ENCODE measurements around the gene DUSP5. TPM values are rescaled to one million over a fixed set of nuclear protein-coding genes. Genes with fewer than 3 reads are reported as not detected.
"Not testable (repeated sequence)": the region's sequence is repeated elsewhere in the genome, so short reads cannot be mapped to it uniquely, and the experiment has no call there.

DUSP5 gene
- total RNA-seq, 1 experiment from 2014 or later: 30.1 TPM

DNA sequence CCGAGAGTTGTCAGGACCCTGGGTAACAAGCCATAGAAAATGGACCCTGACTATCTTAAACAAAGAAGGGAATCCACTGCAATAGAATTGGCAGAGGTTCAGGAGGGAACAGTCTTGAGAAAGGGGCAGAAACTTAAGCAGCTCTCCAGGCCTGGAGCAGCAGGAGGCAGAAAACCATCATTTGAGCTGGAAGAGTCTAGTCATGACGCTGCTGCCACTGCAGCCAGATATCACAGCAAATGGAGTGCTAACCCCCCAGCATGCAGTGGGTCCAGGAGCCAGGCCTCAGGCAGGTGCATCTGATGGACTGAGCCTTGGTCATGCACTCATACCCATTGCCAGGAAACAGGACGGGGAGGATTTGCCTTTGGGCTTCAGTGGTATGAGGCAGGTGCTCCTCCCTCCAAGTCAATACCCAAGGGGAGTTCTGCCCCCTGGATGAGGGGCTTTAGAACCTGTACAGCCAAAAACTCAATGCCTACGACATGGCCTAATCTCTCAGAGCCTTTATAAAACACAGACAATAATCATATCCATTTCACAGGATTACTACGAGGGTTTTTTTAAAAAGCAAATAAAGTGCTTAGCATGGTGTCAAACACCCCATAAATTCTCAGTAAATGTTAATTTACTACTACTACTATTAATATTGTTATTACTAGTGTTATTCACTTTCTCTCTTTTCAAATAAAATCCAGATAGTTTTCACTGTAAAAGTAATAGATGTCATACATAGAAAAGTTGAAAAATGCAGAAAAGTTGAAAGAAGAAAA lies 30.7 kb downstream of the DUSP5 start:
- ATAC-seq: no peak; the same call in 1 of the 2 replicates
- BruUV-seq (replicated peaks): no TSS peak
- CTCF ChIA-PET: no interaction called here

DNA sequence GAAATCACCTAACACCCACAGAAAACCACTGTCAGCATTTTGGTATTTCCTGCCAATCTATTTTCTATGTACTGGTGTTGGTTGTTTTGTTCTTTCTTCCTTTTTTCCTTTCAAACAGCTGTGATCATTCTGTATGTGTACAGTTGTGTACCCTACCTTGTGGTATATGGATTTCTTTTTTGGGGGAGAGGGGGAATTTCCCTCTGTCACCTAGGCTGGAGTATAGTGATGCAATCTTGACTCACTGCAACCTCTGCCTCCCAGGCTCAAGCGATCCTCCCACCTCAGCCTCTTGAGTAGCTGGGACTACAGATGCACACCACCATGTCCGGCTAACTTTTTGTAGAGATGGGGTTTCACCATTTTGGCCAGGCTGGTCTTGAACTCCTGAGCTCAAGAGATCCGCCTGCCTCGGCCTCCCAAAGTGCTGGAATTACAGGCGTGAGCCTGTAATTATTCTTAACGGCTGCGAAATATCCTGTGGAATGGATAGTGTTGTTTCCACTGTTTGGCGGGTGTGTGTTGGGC lies 31.4 kb downstream of the DUSP5 start:
- intact Hi-C loops (cut with micrococcal nuclease; ENCODE audit: unreplicated experiment); H3K4me1 ChIP-seq (ENCODE audit: control insufficient read depth, insufficient read depth, low read length); ATAC-seq; H3K27me3 ChIP-seq (ENCODE audit: control insufficient read depth, insufficient read depth, low read length); H3K9me3 ChIP-seq (ENCODE audit: control insufficient read depth, insufficient read depth, low read depth, low read length); H3K36me3 ChIP-seq (ENCODE audit: control insufficient read depth, insufficient read depth, low read length); in situ Hi-C loops (cut with HindIII; ENCODE audit: low pct_unique_long_range_greater_than_20kb, low sequenced_read_pairs); BruUV-seq (replicated peaks); H3K4me3 ChIP-seq (ENCODE audit: low read depth in 2 of 2, low read length in 2 of 2); DNase-seq (ENCODE audit: low read depth, low spot score): not testable (repeated sequence)
- ChIA-PET POLR2A (interaction anchor here (1.0 kb wide), 1 partner anchor 30 kb away, joined by 6 read pairs; no protein-coding TSS in a partner anchor), CTCF (interaction anchor here (0.9 kb wide), 1 partner anchor 72 kb away, joined by 4 read pairs; no protein-coding TSS in a partner anchor)
- peak overlapping the region; percentile 8; the same call in 1 of the 2 replicates for H3K27ac ChIP-seq (ENCODE audit: low read length)

More for the DNA sequence above, 30.7 kb downstream of the DUSP5 start:
- Histone ChIP-seq H3K4me3 (ENCODE audit: low read depth in 2 of 2, low read length in 2 of 2) (no peak overlapping the region), H3K9me3 (ENCODE audit: control insufficient read depth, insufficient read depth, low read depth, low read length) (no peaks in the 10 kb centered on the region), H3K4me1 (ENCODE audit: control insufficient read depth, insufficient read depth, low read length) (no peaks in the 10 kb centered on the region; the same call in 1 of the 2 replicates), H3K27ac (ENCODE audit: low read length) (peak overlapping the region; percentile 8; the same call in 1 of the 2 replicates), H3K36me3 (ENCODE audit: control insufficient read depth, insufficient read depth, low read length) (no peaks in the 10 kb centered on the region), H3K27me3 (ENCODE audit: control insufficient read depth, insufficient read depth, low read length) (no peaks in the 10 kb centered on the region)
- no peak for TF ChIP-seq SIN3A (IDR thresholded peaks at IDR 0.05; ENCODE audit: borderline replicate concordance, insufficient read depth, low read depth, low read length)
- TF ChIP-seq TCF7L2 (IDR thresholded peaks at IDR 0.05; ENCODE audit: low read depth, low read length): no peak
- TF ChIP-seq, protein P1, sequence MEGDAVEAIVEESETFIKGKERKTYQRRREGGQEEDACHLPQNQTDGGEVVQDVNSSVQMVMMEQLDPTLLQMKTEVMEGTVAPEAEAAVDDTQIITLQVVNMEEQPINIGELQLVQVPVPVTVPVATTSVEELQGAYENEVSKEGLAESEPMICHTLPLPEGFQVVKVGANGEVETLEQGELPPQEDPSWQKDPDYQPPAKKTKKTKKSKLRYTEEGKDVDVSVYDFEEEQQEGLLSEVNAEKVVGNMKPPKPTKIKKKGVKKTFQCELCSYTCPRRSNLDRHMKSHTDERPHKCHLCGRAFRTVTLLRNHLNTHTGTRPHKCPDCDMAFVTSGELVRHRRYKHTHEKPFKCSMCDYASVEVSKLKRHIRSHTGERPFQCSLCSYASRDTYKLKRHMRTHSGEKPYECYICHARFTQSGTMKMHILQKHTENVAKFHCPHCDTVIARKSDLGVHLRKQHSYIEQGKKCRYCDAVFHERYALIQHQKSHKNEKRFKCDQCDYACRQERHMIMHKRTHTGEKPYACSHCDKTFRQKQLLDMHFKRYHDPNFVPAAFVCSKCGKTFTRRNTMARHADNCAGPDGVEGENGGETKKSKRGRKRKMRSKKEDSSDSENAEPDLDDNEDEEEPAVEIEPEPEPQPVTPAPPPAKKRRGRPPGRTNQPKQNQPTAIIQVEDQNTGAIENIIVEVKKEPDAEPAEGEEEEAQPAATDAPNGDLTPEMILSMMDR (IDR thresholded peaks at IDR 0.05): no peak
- TF ChIP-seq, protein P2, sequence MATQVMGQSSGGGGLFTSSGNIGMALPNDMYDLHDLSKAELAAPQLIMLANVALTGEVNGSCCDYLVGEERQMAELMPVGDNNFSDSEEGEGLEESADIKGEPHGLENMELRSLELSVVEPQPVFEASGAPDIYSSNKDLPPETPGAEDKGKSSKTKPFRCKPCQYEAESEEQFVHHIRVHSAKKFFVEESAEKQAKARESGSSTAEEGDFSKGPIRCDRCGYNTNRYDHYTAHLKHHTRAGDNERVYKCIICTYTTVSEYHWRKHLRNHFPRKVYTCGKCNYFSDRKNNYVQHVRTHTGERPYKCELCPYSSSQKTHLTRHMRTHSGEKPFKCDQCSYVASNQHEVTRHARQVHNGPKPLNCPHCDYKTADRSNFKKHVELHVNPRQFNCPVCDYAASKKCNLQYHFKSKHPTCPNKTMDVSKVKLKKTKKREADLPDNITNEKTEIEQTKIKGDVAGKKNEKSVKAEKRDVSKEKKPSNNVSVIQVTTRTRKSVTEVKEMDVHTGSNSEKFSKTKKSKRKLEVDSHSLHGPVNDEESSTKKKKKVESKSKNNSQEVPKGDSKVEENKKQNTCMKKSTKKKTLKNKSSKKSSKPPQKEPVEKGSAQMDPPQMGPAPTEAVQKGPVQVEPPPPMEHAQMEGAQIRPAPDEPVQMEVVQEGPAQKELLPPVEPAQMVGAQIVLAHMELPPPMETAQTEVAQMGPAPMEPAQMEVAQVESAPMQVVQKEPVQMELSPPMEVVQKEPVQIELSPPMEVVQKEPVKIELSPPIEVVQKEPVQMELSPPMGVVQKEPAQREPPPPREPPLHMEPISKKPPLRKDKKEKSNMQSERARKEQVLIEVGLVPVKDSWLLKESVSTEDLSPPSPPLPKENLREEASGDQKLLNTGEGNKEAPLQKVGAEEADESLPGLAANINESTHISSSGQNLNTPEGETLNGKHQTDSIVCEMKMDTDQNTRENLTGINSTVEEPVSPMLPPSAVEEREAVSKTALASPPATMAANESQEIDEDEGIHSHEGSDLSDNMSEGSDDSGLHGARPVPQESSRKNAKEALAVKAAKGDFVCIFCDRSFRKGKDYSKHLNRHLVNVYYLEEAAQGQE (IDR thresholded peaks at IDR 0.05; ENCODE audit: insufficient read depth in 1 of 2, low read depth in 2 of 2, low read length in 1 of 2): no peak
- TF ChIP-seq POLR2AphosphoS5 (IDR thresholded peaks at IDR 0.05; ENCODE audit: low read depth, low read length): no peak
- POLR2A ChIA-PET: no interaction called here
- no peak for DNase-seq (ENCODE audit: low read depth, low spot score)
- intact Hi-C loops (cut with micrococcal nuclease; ENCODE audit: unreplicated experiment): no loop called here
- in situ Hi-C loops (cut with HindIII; ENCODE audit: low pct_unique_long_range_greater_than_20kb, low sequenced_read_pairs): no loop called here
